ENCODE results near the gene COG5.

COG5 gene

GRCh38 chr7:107332488-107333269, 231.0 kb downstream of the COG5 start:
- DNase-seq (ENCODE audit: low read depth in 2 of 2, low spot score in 1 of 2): no peak

GRCh38 chr7:107330478-107330877, 233.2 kb downstream of the COG5 start:
- DNase-seq (ENCODE audit: low read depth in 2 of 2, low spot score in 1 of 2): no peak

- DNase-seq (ENCODE audit: low read depth in 2 of 2, low spot score in 1 of 2): no peak
These were observed 235.6 kb downstream of the COG5 start for GRCh38 chr7:107327986-107328569.

GRCh38 chr7:107326061-107326460, 237.7 kb downstream of the COG5 start:
- DNase-seq (ENCODE audit: low read depth in 2 of 2, low spot score in 1 of 2): no peak

- no peak for DNase-seq (ENCODE audit: low read depth in 2 of 2, low spot score in 1 of 2)
These were observed 241.7 kb downstream of the COG5 start for GRCh38 chr7:107322015-107322414.

- DNase-seq (ENCODE audit: low read depth in 2 of 2, low spot score in 1 of 2): no peak
These were observed 242.1 kb downstream of the COG5 start for GRCh38 chr7:107321611-107322010.

GRCh38 chr7:107319724-107320228, 243.9 kb downstream of the COG5 start:
- DNase-seq (ENCODE audit: low read depth in 2 of 2, low spot score in 1 of 2): no peak

- DNase-seq (ENCODE audit: low read depth in 2 of 2, low spot score in 1 of 2): no peak
These were observed 245.1 kb downstream of the COG5 start for GRCh38 chr7:107318523-107319160.

GRCh38 chr7:107315716-107316220, 248.0 kb downstream of the COG5 start:
- DNase-seq (ENCODE audit: low read depth in 2 of 2, low spot score in 1 of 2): no peak

GRCh38 chr7:107313355-107313754, 250.4 kb downstream of the COG5 start:
- DNase-seq (ENCODE audit: low read depth in 2 of 2, low spot score in 1 of 2): no peak

GRCh38 chr7:107312418-107312817, 251.3 kb downstream of the COG5 start:
- no peak for DNase-seq (ENCODE audit: low read depth in 2 of 2, low spot score in 1 of 2)

GRCh38 chr7:107309296-107309695, 254.4 kb downstream of the COG5 start:
- DNase-seq (ENCODE audit: low read depth in 2 of 2, low spot score in 1 of 2): no peak

- DNase-seq (ENCODE audit: low read depth in 2 of 2, low spot score in 1 of 2): no peak
These were observed 259.1 kb downstream of the COG5 start for GRCh38 chr7:107304636-107305035.

- no peak for DNase-seq (ENCODE audit: low read depth in 2 of 2, low spot score in 1 of 2)
These were observed 259.7 kb downstream of the COG5 start for GRCh38 chr7:107304063-107304462.

GRCh38 chr7:107302250-107302847, 261.4 kb downstream of the COG5 start:
- no peak for DNase-seq (ENCODE audit: low read depth in 2 of 2, low spot score in 1 of 2)

- no peak for DNase-seq (ENCODE audit: low read depth in 2 of 2, low spot score in 1 of 2)
These were observed 269.5 kb downstream of the COG5 start for GRCh38 chr7:107294182-107294581.

GRCh38 chr7:107292591-107292990, 271.1 kb downstream of the COG5 start:
- no peak for DNase-seq (ENCODE audit: low read depth in 2 of 2, low spot score in 1 of 2)

GRCh38 chr7:107291434-107291833, 272.3 kb downstream of the COG5 start:
- no peak for DNase-seq (ENCODE audit: low read depth in 2 of 2, low spot score in 1 of 2)

GRCh38 chr7:107286751-107287621, 276.7 kb downstream of the COG5 start:
- no peak for DNase-seq (ENCODE audit: low read depth in 2 of 2, low spot score in 1 of 2)

GRCh38 chr7:107284911-107285479, 278.7 kb downstream of the COG5 start:
- DNase-seq (ENCODE audit: low read depth in 2 of 2, low spot score in 1 of 2): no peak
